ENCODE results near the gene FTO. TPM values are rescaled to one million over a fixed set of nuclear protein-coding genes. Genes with fewer than 3 reads are reported as not detected.

The FTO gene
- polyA plus RNA-seq, 1 donor: 53.4 TPM

GRCh38 chr16:53936052-53936451, 232.1 kb downstream of the FTO start:
- no peak for DNase-seq (ENCODE audit: low read depth)

GRCh38 chr16:53936529-53936928, 232.6 kb downstream of the FTO start:
- DNase-seq (ENCODE audit: low read depth): no peak

GRCh38 chr16:53937161-53937880, 233.4 kb downstream of the FTO start:
- no peak for DNase-seq (ENCODE audit: low read depth)

GRCh38 chr16:53944025-53944424, 240.1 kb downstream of the FTO start:
- DNase-seq (ENCODE audit: low read depth): no peak

GRCh38 chr16:53945996-53946395, 242.0 kb downstream of the FTO start:
- no peak for DNase-seq (ENCODE audit: low read depth)

- DNase-seq (ENCODE audit: low read depth): no peak
Observed at GRCh38 chr16:53946746-53947386, 242.9 kb downstream of the FTO start.

- no peak for DNase-seq (ENCODE audit: low read depth)
Observed at GRCh38 chr16:53947642-53948041, 243.7 kb downstream of the FTO start.

- DNase-seq (ENCODE audit: low read depth): no peak
Observed at GRCh38 chr16:53948326-53948725, 244.4 kb downstream of the FTO start.

- no peak for DNase-seq (ENCODE audit: low read depth)
Observed at GRCh38 chr16:53948734-53949430, 244.9 kb downstream of the FTO start.

- no peak for DNase-seq (ENCODE audit: low read depth)
Observed at GRCh38 chr16:53949715-53950410, 245.9 kb downstream of the FTO start.

- no peak for DNase-seq (ENCODE audit: low read depth)
Observed at GRCh38 chr16:53950677-53951076, 246.7 kb downstream of the FTO start.

- DNase-seq (ENCODE audit: low read depth): no peak
Observed at GRCh38 chr16:53952215-53953208, 248.6 kb downstream of the FTO start.

- no peak for DNase-seq (ENCODE audit: low read depth)
Observed at GRCh38 chr16:53953336-53953735, 249.4 kb downstream of the FTO start.

GRCh38 chr16:53955221-53955875, 251.4 kb downstream of the FTO start:
- no peak for DNase-seq (ENCODE audit: low read depth)

GRCh38 chr16:53958341-53958880, 254.5 kb downstream of the FTO start:
- no peak for DNase-seq (ENCODE audit: low read depth)

- no peak for DNase-seq (ENCODE audit: low read depth)
Observed at GRCh38 chr16:53960050-53960812, 256.3 kb downstream of the FTO start.

GRCh38 chr16:53960954-53961616, 257.1 kb downstream of the FTO start:
- no peak for DNase-seq (ENCODE audit: low read depth)

- DNase-seq (ENCODE audit: low read depth): no peak
Observed at GRCh38 chr16:53962041-53962440, 258.1 kb downstream of the FTO start.
